ENCODE data around the gene CRYBG2.
"Not testable (repeated sequence)": the region's sequence is repeated elsewhere in the genome, so short reads cannot be mapped to it uniquely, and the experiment has no call there.

Gene CRYBG2

DNA sequence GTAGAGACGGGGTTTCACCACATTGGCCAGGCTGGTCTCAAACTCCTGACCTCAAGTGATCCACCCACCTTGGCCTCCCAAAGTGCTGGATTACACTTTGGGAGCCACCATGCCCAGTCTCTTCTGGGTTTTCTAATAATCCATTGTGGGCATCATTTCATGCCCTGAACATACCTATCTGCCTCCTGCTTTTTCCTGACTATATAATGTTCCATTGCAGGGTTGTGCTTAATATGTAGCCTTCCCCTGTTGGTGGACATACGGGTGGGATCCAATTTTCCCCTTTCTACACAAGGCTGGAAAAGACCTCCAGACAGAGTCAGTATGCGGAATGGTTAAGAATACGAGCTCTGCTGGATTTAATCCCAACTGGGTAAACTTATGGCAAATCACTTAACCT is 22.1 kb upstream of the CRYBG2 start:
- no peak for DNase-seq
- no peak overlapping the region for H3K9ac ChIP-seq (ENCODE audit: low read length)
- peaks cover 8% of the 10 kb centered on the region for H3K4me1 ChIP-seq (ENCODE audit: low read length)
- no peak overlapping the region for H3K27ac ChIP-seq (ENCODE audit: low read length)
- H3K79me2 ChIP-seq (ENCODE audit: low read length), result no peaks in the 10 kb centered on the region
- no peaks in the 10 kb centered on the region for H3K36me3 ChIP-seq (replicated peaks; ENCODE audit: insufficient read depth, low read length)
- no peak overlapping the region for H3K4me3 ChIP-seq (ENCODE audit: low read length)
- no peaks in the 10 kb centered on the region for H4K20me1 ChIP-seq (ENCODE audit: insufficient read depth, low read length)
- H3K9me3 ChIP-seq (replicated peaks; ENCODE audit: insufficient read depth, low read length), result no peaks in the 10 kb centered on the region
- H3K27me3 ChIP-seq (replicated peaks; ENCODE audit: insufficient read depth, low read length), result 0 out of 2 replicates have a peak, but pooled peaks cover 6% of the 10 kb centered on the region
- H3K4me2 ChIP-seq (ENCODE audit: low read depth, low read length), result no peak overlapping the region
- no peak overlapping the region for H2AFZ ChIP-seq (ENCODE audit: low read length)
- TF ChIP-seq EZH2 (optimal IDR thresholded peaks at IDR 0.05; ENCODE audit: low read depth, low read length) (no peak), EZH2phosphoT487 (IDR thresholded peaks at IDR 0.05; ENCODE audit: low read length) (no peak)
- TF ChIP-seq, protein P1, sequence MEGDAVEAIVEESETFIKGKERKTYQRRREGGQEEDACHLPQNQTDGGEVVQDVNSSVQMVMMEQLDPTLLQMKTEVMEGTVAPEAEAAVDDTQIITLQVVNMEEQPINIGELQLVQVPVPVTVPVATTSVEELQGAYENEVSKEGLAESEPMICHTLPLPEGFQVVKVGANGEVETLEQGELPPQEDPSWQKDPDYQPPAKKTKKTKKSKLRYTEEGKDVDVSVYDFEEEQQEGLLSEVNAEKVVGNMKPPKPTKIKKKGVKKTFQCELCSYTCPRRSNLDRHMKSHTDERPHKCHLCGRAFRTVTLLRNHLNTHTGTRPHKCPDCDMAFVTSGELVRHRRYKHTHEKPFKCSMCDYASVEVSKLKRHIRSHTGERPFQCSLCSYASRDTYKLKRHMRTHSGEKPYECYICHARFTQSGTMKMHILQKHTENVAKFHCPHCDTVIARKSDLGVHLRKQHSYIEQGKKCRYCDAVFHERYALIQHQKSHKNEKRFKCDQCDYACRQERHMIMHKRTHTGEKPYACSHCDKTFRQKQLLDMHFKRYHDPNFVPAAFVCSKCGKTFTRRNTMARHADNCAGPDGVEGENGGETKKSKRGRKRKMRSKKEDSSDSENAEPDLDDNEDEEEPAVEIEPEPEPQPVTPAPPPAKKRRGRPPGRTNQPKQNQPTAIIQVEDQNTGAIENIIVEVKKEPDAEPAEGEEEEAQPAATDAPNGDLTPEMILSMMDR (IDR thresholded peaks at IDR 0.05; ENCODE audit: low read length), result no peak
- no peaks in the 10 kb centered on the region for H3F3A ChIP-seq (ENCODE audit: insufficient read depth, low read length)
- H3K9me2 ChIP-seq (replicated peaks; ENCODE audit: insufficient read depth, low read length), result no peaks in the 10 kb centered on the region

- H3K27me3 ChIP-seq (replicated peaks; ENCODE audit: insufficient read depth, low read length), result 0 out of 2 replicates have a peak, but pooled peaks cover 6% of the 10 kb centered on the region
- H3K27ac ChIP-seq (ENCODE audit: low read length), result no peak overlapping the region
- H4K20me1 ChIP-seq (ENCODE audit: insufficient read depth, low read length), result no peaks in the 10 kb centered on the region
- H3K4me1 ChIP-seq (ENCODE audit: low read length), result peaks cover 8% of the 10 kb centered on the region
- no peaks in the 10 kb centered on the region for H3K9me3 ChIP-seq (replicated peaks; ENCODE audit: insufficient read depth, low read length)
- H3F3A ChIP-seq (ENCODE audit: insufficient read depth, low read length), result no peaks in the 10 kb centered on the region
- H3K36me3 ChIP-seq (replicated peaks; ENCODE audit: insufficient read depth, low read length), result no peaks in the 10 kb centered on the region
- no peak overlapping the region for H3K9ac ChIP-seq (ENCODE audit: low read length)
- peak overlapping the region; percentile 25; the same call in 1 of the 2 replicates for H2AFZ ChIP-seq (ENCODE audit: low read length)
- H3K4me3 ChIP-seq (ENCODE audit: low read length), result no peak overlapping the region
- DNase-seq, result no peak
- no peak overlapping the region for H3K4me2 ChIP-seq (ENCODE audit: low read depth, low read length)
- no peaks in the 10 kb centered on the region for H3K9me2 ChIP-seq (replicated peaks; ENCODE audit: insufficient read depth, low read length)
- TF ChIP-seq EZH2phosphoT487 (IDR thresholded peaks at IDR 0.05; ENCODE audit: low read length) (no peak), EZH2 (optimal IDR thresholded peaks at IDR 0.05; ENCODE audit: low read depth, low read length) (no peak)
- TF ChIP-seq, protein P1 (IDR thresholded peaks at IDR 0.05; ENCODE audit: low read length), result no peak
- H3K79me2 ChIP-seq (ENCODE audit: low read length), result no peaks in the 10 kb centered on the region
Observed at GRCh38 chr1:26375081-26375480, 21.2 kb upstream of the CRYBG2 start.

DNA sequence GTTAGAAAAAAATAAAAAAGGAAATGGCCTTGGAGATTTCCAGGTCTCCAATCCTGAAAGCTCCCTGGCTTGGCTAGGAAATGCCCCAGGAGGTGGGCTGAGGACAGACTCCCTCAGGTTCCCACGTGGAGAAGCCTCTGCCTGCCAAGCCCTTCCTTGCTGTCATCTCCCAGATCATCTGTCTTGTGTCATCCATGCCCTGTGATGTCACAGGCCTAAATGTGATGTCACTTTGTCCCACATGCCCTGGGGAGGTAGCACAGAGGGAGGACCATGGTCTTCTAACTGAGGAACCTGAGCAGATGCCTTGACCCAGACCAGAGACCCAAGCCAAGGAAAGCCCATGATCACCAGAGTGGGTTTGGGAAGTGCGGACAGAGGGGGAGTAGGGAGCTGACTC is 20.4 kb upstream of the CRYBG2 start:
- H2AFZ ChIP-seq (ENCODE audit: low read length); H3K9me2 ChIP-seq (replicated peaks; ENCODE audit: insufficient read depth, low read length); H3K4me1 ChIP-seq (ENCODE audit: low read length); H3K79me2 ChIP-seq (ENCODE audit: low read length); H3F3A ChIP-seq (ENCODE audit: insufficient read depth, low read length); H3K27ac ChIP-seq (ENCODE audit: low read length); H3K4me3 ChIP-seq (ENCODE audit: low read length); H3K9me3 ChIP-seq (replicated peaks; ENCODE audit: insufficient read depth, low read length); H4K20me1 ChIP-seq (ENCODE audit: insufficient read depth, low read length); H3K9ac ChIP-seq (ENCODE audit: low read length); DNase-seq; H3K36me3 ChIP-seq (replicated peaks; ENCODE audit: insufficient read depth, low read length); H3K4me2 ChIP-seq (ENCODE audit: low read depth, low read length); H3K27me3 ChIP-seq (replicated peaks; ENCODE audit: insufficient read depth, low read length): not testable (repeated sequence)

DNA sequence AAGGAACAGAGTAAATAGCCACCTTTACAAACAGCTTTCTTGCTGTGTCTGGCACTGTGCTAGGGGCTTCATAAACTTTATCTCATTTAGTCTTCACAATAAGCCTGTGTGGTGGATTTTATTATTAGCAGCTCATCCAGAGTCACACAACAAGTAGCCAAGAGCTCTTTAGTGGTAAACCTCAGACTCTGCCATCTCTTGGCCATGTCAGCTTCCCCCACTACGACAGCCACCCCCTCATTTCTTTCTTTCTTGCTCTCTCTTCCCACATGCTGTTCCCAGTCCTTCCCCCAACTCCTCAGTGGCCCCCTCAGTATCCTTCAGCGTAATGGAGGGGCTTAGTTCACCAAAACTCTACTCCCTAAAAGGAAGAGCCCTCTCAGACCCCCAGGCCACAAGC is 19.9 kb upstream of the CRYBG2 start:
- Histone ChIP-seq H3K9ac (ENCODE audit: low read length) (no peak overlapping the region), H3K9me3 (replicated peaks; ENCODE audit: insufficient read depth, low read length) (no peaks in the 10 kb centered on the region), H2AFZ (ENCODE audit: low read length) (no peak overlapping the region), H3K36me3 (replicated peaks; ENCODE audit: insufficient read depth, low read length) (no peaks in the 10 kb centered on the region), H3K4me1 (ENCODE audit: low read length) (peaks cover 7% of the 10 kb centered on the region), H3F3A (ENCODE audit: insufficient read depth, low read length) (no peaks in the 10 kb centered on the region), H3K27ac (ENCODE audit: low read length) (no peak overlapping the region), H3K4me2 (ENCODE audit: low read depth, low read length) (no peak overlapping the region), H4K20me1 (ENCODE audit: insufficient read depth, low read length) (no peaks in the 10 kb centered on the region), H3K27me3 (replicated peaks; ENCODE audit: insufficient read depth, low read length) (0 out of 2 replicates have a peak, but pooled peaks cover 6% of the 10 kb centered on the region), H3K79me2 (ENCODE audit: low read length) (no peaks in the 10 kb centered on the region), H3K9me2 (replicated peaks; ENCODE audit: insufficient read depth, low read length) (no peaks in the 10 kb centered on the region), H3K4me3 (ENCODE audit: low read length) (no peak overlapping the region)
- no peak for TF ChIP-seq EZH2 (optimal IDR thresholded peaks at IDR 0.05; ENCODE audit: low read depth, low read length)
- no peak for TF ChIP-seq EZH2phosphoT487 (IDR thresholded peaks at IDR 0.05; ENCODE audit: low read length)
- TF ChIP-seq, protein P1 (IDR thresholded peaks at IDR 0.05; ENCODE audit: low read length), result no peak
- DNase-seq, result no peak
